Measurements from ENCODE around the gene SLAMF6.

SLAMF6 gene

GRCh38 chr1:160466961-160467360 is 56.1 kb downstream of the SLAMF6 start:
- no peak for DNase-seq (ENCODE audit: low read depth)

- DNase-seq (ENCODE audit: low read depth): no peak
Measured at GRCh38 chr1:160465123-160465522, 57.9 kb downstream of the SLAMF6 start.

- DNase-seq (ENCODE audit: low read depth): no peak
Measured at GRCh38 chr1:160460683-160461287, 62.3 kb downstream of the SLAMF6 start.

- no peak for DNase-seq (ENCODE audit: low read depth)
Measured at GRCh38 chr1:160460214-160460642, 62.8 kb downstream of the SLAMF6 start.

- no peak for DNase-seq (ENCODE audit: low read depth)
Measured at GRCh38 chr1:160459687-160460086, 63.4 kb downstream of the SLAMF6 start.

GRCh38 chr1:160459056-160459455 is 64.0 kb downstream of the SLAMF6 start:
- no peak for DNase-seq (ENCODE audit: low read depth)

GRCh38 chr1:160455153-160455517 is 67.9 kb downstream of the SLAMF6 start:
- no peak for DNase-seq (ENCODE audit: low read depth)

- DNase-seq (ENCODE audit: low read depth): no peak
Measured at GRCh38 chr1:160454371-160455152, 68.5 kb downstream of the SLAMF6 start.

GRCh38 chr1:160453443-160453842 is 69.6 kb downstream of the SLAMF6 start:
- DNase-seq (ENCODE audit: low read depth): no peak

GRCh38 chr1:160451859-160452232 is 71.2 kb downstream of the SLAMF6 start:
- DNase-seq (ENCODE audit: low read depth): no peak

GRCh38 chr1:160451119-160451858 is 71.8 kb downstream of the SLAMF6 start:
- no peak for DNase-seq (ENCODE audit: low read depth)

GRCh38 chr1:160449494-160449893 is 73.6 kb downstream of the SLAMF6 start:
- DNase-seq (ENCODE audit: low read depth): no peak

GRCh38 chr1:160446945-160447600 is 76.0 kb downstream of the SLAMF6 start:
- DNase-seq (ENCODE audit: low read depth): no peak

GRCh38 chr1:160439718-160440117 is 83.3 kb downstream of the SLAMF6 start:
- no peak for DNase-seq (ENCODE audit: low read depth)

GRCh38 chr1:160438935-160439334 is 84.1 kb downstream of the SLAMF6 start:
- DNase-seq (ENCODE audit: low read depth): no peak

- DNase-seq (ENCODE audit: low read depth): no peak
Measured at GRCh38 chr1:160438317-160438918, 84.6 kb downstream of the SLAMF6 start.

GRCh38 chr1:160437432-160438316 is 85.4 kb downstream of the SLAMF6 start:
- DNase-seq (ENCODE audit: low read depth): no peak

- no peak for DNase-seq (ENCODE audit: low read depth)
Measured at GRCh38 chr1:160436966-160437365, 86.1 kb downstream of the SLAMF6 start.
